ENCODE measurements around the gene UNC5CL.

DNA sequence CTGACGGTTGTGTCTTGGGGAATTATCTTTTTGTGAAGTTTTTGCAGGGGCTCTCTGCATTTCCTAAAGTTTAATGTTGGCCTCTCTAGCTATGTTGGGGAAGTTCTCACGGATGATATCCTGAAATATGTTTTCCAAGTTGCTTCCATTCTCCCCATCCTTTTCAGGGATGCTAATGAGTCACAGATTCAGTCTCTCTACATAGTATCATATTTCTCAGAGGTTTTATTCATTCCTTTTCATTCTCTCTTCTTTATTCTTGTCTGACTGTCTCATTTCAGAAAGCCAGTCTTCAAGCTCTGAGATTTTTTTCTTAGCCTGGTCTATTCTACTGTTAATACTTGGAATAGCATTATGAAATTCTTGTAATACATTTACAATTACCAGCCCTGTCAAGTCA, 61.3 kb downstream of the UNC5CL start:
- TF ChIP-seq, protein P1, sequence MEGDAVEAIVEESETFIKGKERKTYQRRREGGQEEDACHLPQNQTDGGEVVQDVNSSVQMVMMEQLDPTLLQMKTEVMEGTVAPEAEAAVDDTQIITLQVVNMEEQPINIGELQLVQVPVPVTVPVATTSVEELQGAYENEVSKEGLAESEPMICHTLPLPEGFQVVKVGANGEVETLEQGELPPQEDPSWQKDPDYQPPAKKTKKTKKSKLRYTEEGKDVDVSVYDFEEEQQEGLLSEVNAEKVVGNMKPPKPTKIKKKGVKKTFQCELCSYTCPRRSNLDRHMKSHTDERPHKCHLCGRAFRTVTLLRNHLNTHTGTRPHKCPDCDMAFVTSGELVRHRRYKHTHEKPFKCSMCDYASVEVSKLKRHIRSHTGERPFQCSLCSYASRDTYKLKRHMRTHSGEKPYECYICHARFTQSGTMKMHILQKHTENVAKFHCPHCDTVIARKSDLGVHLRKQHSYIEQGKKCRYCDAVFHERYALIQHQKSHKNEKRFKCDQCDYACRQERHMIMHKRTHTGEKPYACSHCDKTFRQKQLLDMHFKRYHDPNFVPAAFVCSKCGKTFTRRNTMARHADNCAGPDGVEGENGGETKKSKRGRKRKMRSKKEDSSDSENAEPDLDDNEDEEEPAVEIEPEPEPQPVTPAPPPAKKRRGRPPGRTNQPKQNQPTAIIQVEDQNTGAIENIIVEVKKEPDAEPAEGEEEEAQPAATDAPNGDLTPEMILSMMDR (IDR thresholded peaks at IDR 0.05) = no peak
- no peak for TF ChIP-seq POLR2A (IDR thresholded peaks at IDR 0.05)

All from heart left ventricle (tissue), 13 donors.